Measurements from ENCODE around the gene SNPH. TPM values are rescaled to one million over a fixed set of nuclear protein-coding genes. Genes with fewer than 3 reads are reported as not detected.

Gene SNPH
- polyA plus RNA-seq, 2 of the 4 experiments (the other 2 are of a cell fraction): 1.1 to 5.2 TPM

GRCh38 chr20:1275919-1276318, 9.8 kb downstream of the SNPH start:
- no peak for FAIRE-seq
- no peaks in the 10 kb centered on the region for H3K4me1 ChIP-seq
- no peak for ATAC-seq
- CTCF ChIA-PET: interaction anchor here (0.6 kb wide), 2 partner anchors 12 to 358 kb away, joined by 3 read pairs; no protein-coding TSS in a partner anchor
- H3K4me2 ChIP-seq: no peak overlapping the region
- TF ChIP-seq HMGXB4 (CRISPR knock-in tag; IDR thresholded peaks at IDR 0.05; ENCODE audit: borderline replicate concordance): no peak
- TF ChIP-seq BCL3 (IDR thresholded peaks at IDR 0.05): no peak
- no peak for TF ChIP-seq SREBF2 (IDR thresholded peaks at IDR 0.05)
- no peak for TF ChIP-seq HOXB13 (CRISPR knock-in tag; IDR thresholded peaks at IDR 0.05; ENCODE audit: low read depth)
- TF ChIP-seq RFX5 (IDR thresholded peaks at IDR 0.05): no peak
- TF ChIP-seq MYC (IDR thresholded peaks at IDR 0.05; ENCODE audit: borderline replicate concordance, low read length): no peak
- TF ChIP-seq CHD4 (IDR thresholded peaks at IDR 0.05; ENCODE audit: borderline replicate concordance): no peak
- H3K4me3 ChIP-seq: no peak overlapping the region
- 68% methylated on average over 2 of the region's 2 CpGs for WGBS (ENCODE audit: missing lambda C conversion rate)
- no peak overlapping the region for H3K27ac ChIP-seq
- POLR2A ChIA-PET: interaction anchor here (0.8 to 1.5 kb wide), 2 partner anchors 10 to 14 kb away, joined by 3 read pairs; partner anchors contain the start of gene SNPH
- no peak for DNase-seq (ENCODE audit: low read depth in 1 of 2, low spot score in 1 of 2)
- no peaks in the 10 kb centered on the region for H3K9me3 ChIP-seq

- Histone ChIP-seq H3K4me2 (no peak overlapping the region), H3K4me1 (no peaks in the 10 kb centered on the region), H3K27ac (no peak overlapping the region), H3K9me3 (no peaks in the 10 kb centered on the region), H3K4me3 (no peak overlapping the region)
- TF ChIP-seq NPAS2 (CRISPR knock-in tag; IDR thresholded peaks at IDR 0.05; ENCODE audit: borderline replicate concordance) (no peak), FOXS1 (CRISPR knock-in tag; IDR thresholded peaks at IDR 0.05) (no peak)
- WGBS (ENCODE audit: missing lambda C conversion rate): 86% methylated on average over 8 of the region's 8 CpGs
- CTCF ChIA-PET: no interaction called here
- DNase-seq (ENCODE audit: low read depth in 1 of 2, low spot score in 1 of 2) (no peak), ATAC-seq (no peak), FAIRE-seq (peak; percentile 51)
- POLR2A ChIA-PET: no interaction called here
Measured at GRCh38 chr20:1277529-1278322, 11.6 kb downstream of the SNPH start.

GRCh38 chr20:1278993-1279392, 12.9 kb downstream of the SNPH start:
- DNase-seq (ENCODE audit: low read depth in 1 of 2, low spot score in 1 of 2) (no peak), FAIRE-seq (no peak), ATAC-seq (no peak)
- WGBS (ENCODE audit: missing lambda C conversion rate): 87% methylated on average over 4 of the region's 4 CpGs
- H3K4me3 ChIP-seq: no peak overlapping the region
- CTCF ChIA-PET: no interaction called here
- no peak overlapping the region for H3K4me2 ChIP-seq
- no peak overlapping the region for H3K27ac ChIP-seq
- no peaks in the 10 kb centered on the region for H3K9me3 ChIP-seq
- POLR2A ChIA-PET: no interaction called here
- no peaks in the 10 kb centered on the region for H3K4me1 ChIP-seq
- TF ChIP-seq HDAC2 (IDR thresholded peaks at IDR 0.05) (no peak), JUNB (IDR thresholded peaks at IDR 0.05) (no peak), FOSL2 (IDR thresholded peaks at IDR 0.05) (no peak), FOSL2 (CRISPR knock-in tag; IDR thresholded peaks at IDR 0.05) (no peak), HOXB13 (CRISPR knock-in tag; IDR thresholded peaks at IDR 0.05; ENCODE audit: low read depth) (no peak), CBX8 (IDR thresholded peaks at IDR 0.05) (no peak), RARB (CRISPR knock-in tag; IDR thresholded peaks at IDR 0.05) (no peak), JUN (IDR thresholded peaks at IDR 0.05) (no peak), EHMT2 (IDR thresholded peaks at IDR 0.05; ENCODE audit: low read depth) (no peak), KDM1A (IDR thresholded peaks at IDR 0.05; ENCODE audit: low read depth) (no peak), RFX5 (IDR thresholded peaks at IDR 0.05) (no peak), E2F6 (IDR thresholded peaks at IDR 0.05; ENCODE audit: borderline replicate concordance, low read depth) (no peak)
